WI38 (cell line): Measurements from ENCODE around the gene LMO7.
"Not testable (repeated sequence)": the region's sequence is repeated elsewhere in the genome, so short reads cannot be mapped to it uniquely, and the experiment has no call there.

ENCODE experiments used
- H3K4me3 ChIP-seq: 2 replicates; pipeline ENCODE4 v1.5.1; 2011; ENCODE audit warnings: low read depth, mild to moderate bottlenecking, control low read depth, low read length
- CTCF ChIP-seq: IDR thresholded peaks from 2 replicates; pipeline ENCODE4 v1.5.1; 2012; ENCODE audit warnings: low read depth, mild to moderate bottlenecking, control low read depth, low read length

Gene LMO7

GRCh38 chr13:75739244-75739868, 103.2 kb downstream of the LMO7 start:
- H3K4me3 ChIP-seq = no peak overlapping the region

GRCh38 chr13:75740031-75740430, 103.9 kb downstream of the LMO7 start:
- TF ChIP-seq CTCF = no peak
- no peak overlapping the region for H3K4me3 ChIP-seq

More at GRCh38 chr13:75739244-75739868, 103.2 kb downstream of the LMO7 start:
- TF ChIP-seq CTCF = no peak

- H3K4me3 ChIP-seq = not testable (repeated sequence)
Observed at GRCh38 chr13:75743072-75743471, 106.9 kb downstream of the LMO7 start.

GRCh38 chr13:75744127-75744526, 108.0 kb downstream of the LMO7 start:
- no peak for TF ChIP-seq CTCF
- H3K4me3 ChIP-seq = no peak overlapping the region

GRCh38 chr13:75745387-75745786, 109.3 kb downstream of the LMO7 start:
- H3K4me3 ChIP-seq = no peak overlapping the region
- TF ChIP-seq CTCF = no peak

- no peak for TF ChIP-seq CTCF
- no peak overlapping the region for H3K4me3 ChIP-seq
Observed at GRCh38 chr13:75748874-75749273, 112.7 kb downstream of the LMO7 start.

GRCh38 chr13:75749407-75749806, 113.3 kb downstream of the LMO7 start:
- TF ChIP-seq CTCF = no peak

GRCh38 chr13:75751350-75751749, 115.2 kb downstream of the LMO7 start:
- H3K4me3 ChIP-seq = no peak overlapping the region
- no peak for TF ChIP-seq CTCF

More at GRCh38 chr13:75749407-75749806, 113.3 kb downstream of the LMO7 start:
- no peak overlapping the region for H3K4me3 ChIP-seq
